ENCODE measurements around the gene MTM1. TPM values are rescaled to one million over a fixed set of nuclear protein-coding genes. Genes with fewer than 3 reads are reported as not detected.

MTM1 gene
- total RNA-seq, 1 donor, result 13.4 TPM

GRCh38 chrX:150530821-150531220, 37.6 kb upstream of the MTM1 start:
- no peak for TF ChIP-seq CTCF (IDR thresholded peaks at IDR 0.05; ENCODE audit: insufficient read depth, low read depth, low read length)
- DNase-seq (ENCODE audit: low read depth), result no peak

GRCh38 chrX:150531467-150531866, 37.0 kb upstream of the MTM1 start:
- TF ChIP-seq CTCF (IDR thresholded peaks at IDR 0.05; ENCODE audit: insufficient read depth, low read depth, low read length), result no peak
- DNase-seq (ENCODE audit: low read depth), result no peak
- no peak overlapping the region for H3K4me3 ChIP-seq (ENCODE audit: low read depth, low read length)

More at GRCh38 chrX:150530821-150531220, 37.6 kb upstream of the MTM1 start:
- no peak overlapping the region for H3K4me3 ChIP-seq (ENCODE audit: low read depth, low read length)

- TF ChIP-seq CTCF (IDR thresholded peaks at IDR 0.05; ENCODE audit: insufficient read depth, low read depth, low read length), result no peak
- no peak overlapping the region for H3K4me3 ChIP-seq (ENCODE audit: low read depth, low read length)
- no peak for DNase-seq (ENCODE audit: low read depth)
Measured at GRCh38 chrX:150533863-150534262, 34.6 kb upstream of the MTM1 start.

GRCh38 chrX:150536455-150537116, 31.8 kb upstream of the MTM1 start:
- H3K4me3 ChIP-seq (ENCODE audit: low read depth, low read length), result no peak overlapping the region

GRCh38 chrX:150537851-150538250, 30.6 kb upstream of the MTM1 start:
- TF ChIP-seq CTCF (IDR thresholded peaks at IDR 0.05; ENCODE audit: insufficient read depth, low read depth, low read length), result no peak
- DNase-seq (ENCODE audit: low read depth), result no peak
- no peak overlapping the region for H3K4me3 ChIP-seq (ENCODE audit: low read depth, low read length)

More at GRCh38 chrX:150536455-150537116, 31.8 kb upstream of the MTM1 start:
- TF ChIP-seq CTCF (IDR thresholded peaks at IDR 0.05; ENCODE audit: insufficient read depth, low read depth, low read length), result peak; percentile 41
- DNase-seq (ENCODE audit: low read depth), result no peak

- TF ChIP-seq CTCF (IDR thresholded peaks at IDR 0.05; ENCODE audit: insufficient read depth, low read depth, low read length), result no peak
Measured at GRCh38 chrX:150540965-150541364, 27.5 kb upstream of the MTM1 start.

GRCh38 chrX:150542846-150543229, 25.6 kb upstream of the MTM1 start:
- H3K4me3 ChIP-seq (ENCODE audit: low read depth, low read length), result no peak overlapping the region
- no peak for DNase-seq (ENCODE audit: low read depth)
- no peak for TF ChIP-seq CTCF (IDR thresholded peaks at IDR 0.05; ENCODE audit: insufficient read depth, low read depth, low read length)

More at GRCh38 chrX:150540965-150541364, 27.5 kb upstream of the MTM1 start:
- DNase-seq (ENCODE audit: low read depth), result no peak
- H3K4me3 ChIP-seq (ENCODE audit: low read depth, low read length), result no peak overlapping the region

All from fibroblast of villous mesenchyme (primary cell).